Measurements from ENCODE around the gene SRD5A1.
A peak's percentile ranks its signal among the peaks of the same experiment; 100 is the strongest.

The SRD5A1 gene

GRCh38 chr5:6626508-6626907 lies 6.7 kb upstream of the SRD5A1 start:
- WGBS (ENCODE audit: extremely low coverage, insufficient coverage, low lambda C conversion rate): no CpG with 5 or more reads among the region's 10 CpGs

GRCh38 chr5:6631441-6631840 lies 1.8 kb upstream of the SRD5A1 start:
- no peak overlapping the region for H3K23ac ChIP-seq (ENCODE audit: low read length)
- no peak overlapping the region for H2AK5ac ChIP-seq (ENCODE audit: low read length)
- no peak overlapping the region for H3K4me3 ChIP-seq (ENCODE audit: low read length)
- H3K56ac ChIP-seq (ENCODE audit: low read length): peak overlapping the region; percentile 22
- H3K79me1 ChIP-seq (ENCODE audit: low read length): peaks cover 24% of the 10 kb centered on the region
- no peak overlapping the region for H3K4ac ChIP-seq (ENCODE audit: low read depth, low read length)
- peaks cover 4% of the 10 kb centered on the region for H3K4me1 ChIP-seq (ENCODE audit: control insufficient read depth, low read depth, low read length)
- H2BK120ac ChIP-seq (ENCODE audit: low read depth, low read length): no peak overlapping the region
- no peak overlapping the region for H3K27ac ChIP-seq (ENCODE audit: low read depth, low read length)
- H2BK5ac ChIP-seq (ENCODE audit: low read length): no peak overlapping the region
- H3K4me2 ChIP-seq (ENCODE audit: low read length): peak overlapping the region; percentile 48
- no peak overlapping the region for H2BK15ac ChIP-seq (replicated peaks; ENCODE audit: low read depth)
- WGBS (ENCODE audit: extremely low coverage, insufficient coverage, low lambda C conversion rate): no CpG with 5 or more reads among the region's 4 CpGs
- no peak overlapping the region for H4K8ac ChIP-seq (ENCODE audit: low read depth, low read length)
- H3K36me3 ChIP-seq (ENCODE audit: control insufficient read depth, insufficient read depth, low read length): peaks cover 9% of the 10 kb centered on the region
- no peak overlapping the region for H4K5ac ChIP-seq (ENCODE audit: low read length)
- no peak for DNase-seq
- H3K27me3 ChIP-seq (ENCODE audit: insufficient read depth, low read length, poor library complexity): no peaks in the 10 kb centered on the region
- peaks cover 55% of the 10 kb centered on the region for H3K79me2 ChIP-seq (ENCODE audit: control insufficient read depth, insufficient read depth, low read length)
- no peak overlapping the region for H3K18ac ChIP-seq (ENCODE audit: low read length)
- H3K9ac ChIP-seq (ENCODE audit: low read length): peak overlapping the region; percentile 44

More at GRCh38 chr5:6626508-6626907, 6.7 kb upstream of the SRD5A1 start:
- no peak overlapping the region for H2AK5ac ChIP-seq (ENCODE audit: low read length)
- H3K9ac ChIP-seq (ENCODE audit: low read length): no peak overlapping the region
- no peak overlapping the region for H3K27ac ChIP-seq (ENCODE audit: low read depth, low read length)
- H3K18ac ChIP-seq (ENCODE audit: low read length): no peak overlapping the region
- no peak overlapping the region for H3K4ac ChIP-seq (ENCODE audit: low read depth, low read length)
- H3K36me3 ChIP-seq (ENCODE audit: control insufficient read depth, insufficient read depth, low read length): peaks cover 23% of the 10 kb centered on the region
- no peak overlapping the region for H3K4me2 ChIP-seq (ENCODE audit: low read length)
- no peak overlapping the region for H2BK5ac ChIP-seq (ENCODE audit: low read length)
- no peak overlapping the region for H3K56ac ChIP-seq (ENCODE audit: low read length)
- no peak overlapping the region for H2BK15ac ChIP-seq (replicated peaks; ENCODE audit: low read depth)
- no peak overlapping the region for H4K5ac ChIP-seq (ENCODE audit: low read length)
- H3K79me2 ChIP-seq (ENCODE audit: control insufficient read depth, insufficient read depth, low read length): peaks cover 53% of the 10 kb centered on the region
- no peak overlapping the region for H3K23ac ChIP-seq (ENCODE audit: low read length)
- no peaks in the 10 kb centered on the region for H3K27me3 ChIP-seq (ENCODE audit: insufficient read depth, low read length, poor library complexity)
- H3K4me3 ChIP-seq (ENCODE audit: low read length): no peak overlapping the region
- no peak for DNase-seq
- H2BK120ac ChIP-seq (ENCODE audit: low read depth, low read length): no peak overlapping the region
- H3K79me1 ChIP-seq (ENCODE audit: low read length): peaks cover 28% of the 10 kb centered on the region
- peaks cover 4% of the 10 kb centered on the region for H3K4me1 ChIP-seq (ENCODE audit: control insufficient read depth, low read depth, low read length)
- H4K8ac ChIP-seq (ENCODE audit: low read depth, low read length): no peak overlapping the region

- WGBS (ENCODE audit: extremely low coverage, insufficient coverage, low lambda C conversion rate): no CpG with 5 or more reads among the region's 33 CpGs
- H3K4me2 ChIP-seq (ENCODE audit: low read length): peak overlapping the region; percentile 98
Measured at GRCh38 chr5:6632324-6632887, 834 bp upstream of the SRD5A1 start.

GRCh38 chr5:6633469-6634245 lies 417 bp downstream of the SRD5A1 start:
- no CpG with 5 or more reads among the region's 75 CpGs for WGBS (ENCODE audit: extremely low coverage, insufficient coverage, low lambda C conversion rate)
- Histone ChIP-seq H4K5ac (ENCODE audit: low read length) (no peak overlapping the region), H3K27me3 (ENCODE audit: insufficient read depth, low read length, poor library complexity) (no peaks in the 10 kb centered on the region), H3K79me2 (ENCODE audit: control insufficient read depth, insufficient read depth, low read length) (peaks cover 56% of the 10 kb centered on the region), H3K9ac (ENCODE audit: low read length) (peak overlapping the region; percentile 84), H2BK120ac (ENCODE audit: low read depth, low read length) (no peak overlapping the region), H4K8ac (ENCODE audit: low read depth, low read length) (no peak overlapping the region), H3K56ac (ENCODE audit: low read length) (peak overlapping the region; percentile 91), H3K27ac (ENCODE audit: low read depth, low read length) (no peak overlapping the region), H3K4me2 (ENCODE audit: low read length) (peak overlapping the region; percentile 75), H3K23ac (ENCODE audit: low read length) (no peak overlapping the region), H3K18ac (ENCODE audit: low read length) (peak overlapping the region; percentile 91), H3K4me1 (ENCODE audit: control insufficient read depth, low read depth, low read length) (peaks cover 4% of the 10 kb centered on the region), H2AK5ac (ENCODE audit: low read length) (no peak overlapping the region), H3K79me1 (ENCODE audit: low read length) (peaks cover 31% of the 10 kb centered on the region), H3K4ac (ENCODE audit: low read depth, low read length) (peak overlapping the region; percentile 28), H3K4me3 (ENCODE audit: low read length) (peak overlapping the region; percentile 79), H2BK5ac (ENCODE audit: low read length) (no peak overlapping the region), H3K36me3 (ENCODE audit: control insufficient read depth, insufficient read depth, low read length) (peaks cover 6% of the 10 kb centered on the region), H2BK15ac (replicated peaks; ENCODE audit: low read depth) (no peak overlapping the region)
- DNase-seq: peak; percentile 51

More at GRCh38 chr5:6632324-6632887, 834 bp upstream of the SRD5A1 start:
- Histone ChIP-seq H3K4ac (ENCODE audit: low read depth, low read length) (peak overlapping the region; percentile 74), H3K79me2 (ENCODE audit: control insufficient read depth, insufficient read depth, low read length) (peaks cover 58% of the 10 kb centered on the region), H3K27me3 (ENCODE audit: insufficient read depth, low read length, poor library complexity) (no peaks in the 10 kb centered on the region), H3K27ac (ENCODE audit: low read depth, low read length) (peak overlapping the region; percentile 81), H3K79me1 (ENCODE audit: low read length) (peaks cover 29% of the 10 kb centered on the region), H2AK5ac (ENCODE audit: low read length) (peak overlapping the region; percentile 74), H2BK15ac (replicated peaks; ENCODE audit: low read depth) (no peak overlapping the region), H3K9ac (ENCODE audit: low read length) (peak overlapping the region; percentile 98), H3K4me1 (ENCODE audit: control insufficient read depth, low read depth, low read length) (peaks cover 4% of the 10 kb centered on the region), H2BK120ac (ENCODE audit: low read depth, low read length) (no peak overlapping the region), H2BK5ac (ENCODE audit: low read length) (no peak overlapping the region), H4K8ac (ENCODE audit: low read depth, low read length) (peak overlapping the region; percentile 91), H4K5ac (ENCODE audit: low read length) (no peak overlapping the region), H3K56ac (ENCODE audit: low read length) (peak overlapping the region; percentile 96), H3K36me3 (ENCODE audit: control insufficient read depth, insufficient read depth, low read length) (peaks cover 6% of the 10 kb centered on the region), H3K18ac (ENCODE audit: low read length) (peak overlapping the region; percentile 62), H3K4me3 (ENCODE audit: low read length) (peak overlapping the region; percentile 100), H3K23ac (ENCODE audit: low read length) (peak overlapping the region; percentile 89)
- DNase-seq: peak; percentile 64

- no peak overlapping the region for H3K18ac ChIP-seq (ENCODE audit: low read length)
- no peak overlapping the region for H4K5ac ChIP-seq (ENCODE audit: low read length)
- no peak overlapping the region for H2BK15ac ChIP-seq (replicated peaks; ENCODE audit: low read depth)
- H3K27me3 ChIP-seq (ENCODE audit: insufficient read depth, low read length, poor library complexity): no peaks in the 10 kb centered on the region
- H3K4ac ChIP-seq (ENCODE audit: low read depth, low read length): no peak overlapping the region
- no peak overlapping the region for H2BK120ac ChIP-seq (ENCODE audit: low read depth, low read length)
- peak; percentile 21 for DNase-seq
- H3K56ac ChIP-seq (ENCODE audit: low read length): peak overlapping the region; percentile 37
- no CpG with 5 or more reads among the region's 6 CpGs for WGBS (ENCODE audit: extremely low coverage, insufficient coverage, low lambda C conversion rate)
- no peak overlapping the region for H2AK5ac ChIP-seq (ENCODE audit: low read length)
- no peak overlapping the region for H3K27ac ChIP-seq (ENCODE audit: low read depth, low read length)
- H3K79me2 ChIP-seq (ENCODE audit: control insufficient read depth, insufficient read depth, low read length): peaks cover 50% of the 10 kb centered on the region
- peaks cover 32% of the 10 kb centered on the region for H3K79me1 ChIP-seq (ENCODE audit: low read length)
- H3K23ac ChIP-seq (ENCODE audit: low read length): no peak overlapping the region
- peaks cover 4% of the 10 kb centered on the region for H3K4me1 ChIP-seq (ENCODE audit: control insufficient read depth, low read depth, low read length)
- peak overlapping the region; percentile 84 for H3K9ac ChIP-seq (ENCODE audit: low read length)
- H3K4me2 ChIP-seq (ENCODE audit: low read length): peak overlapping the region; percentile 75
- H3K36me3 ChIP-seq (ENCODE audit: control insufficient read depth, insufficient read depth, low read length): peaks cover 6% of the 10 kb centered on the region
- no peak overlapping the region for H4K8ac ChIP-seq (ENCODE audit: low read depth, low read length)
- no peak overlapping the region for H2BK5ac ChIP-seq (ENCODE audit: low read length)
- no peak overlapping the region for H3K4me3 ChIP-seq (ENCODE audit: low read length)
Measured at GRCh38 chr5:6634306-6634705, 1.1 kb downstream of the SRD5A1 start.
